HG02885 (cell line): ENCODE data around the gene COMP.
"Not testable (repeated sequence)": the region's sequence is repeated elsewhere in the genome, so short reads cannot be mapped to it uniquely, and the experiment has no call there.

Source experiments
- ATAC-seq: cut with Tn5 transposase; IDR thresholded peaks from one replicate; pipeline ENCODE4 v1.9.1; 2021; ENCODE audit warnings: mild to moderate bottlenecking; ENCODE audit not compliant: unreplicated experiment, poor library complexity

The COMP gene

DNA sequence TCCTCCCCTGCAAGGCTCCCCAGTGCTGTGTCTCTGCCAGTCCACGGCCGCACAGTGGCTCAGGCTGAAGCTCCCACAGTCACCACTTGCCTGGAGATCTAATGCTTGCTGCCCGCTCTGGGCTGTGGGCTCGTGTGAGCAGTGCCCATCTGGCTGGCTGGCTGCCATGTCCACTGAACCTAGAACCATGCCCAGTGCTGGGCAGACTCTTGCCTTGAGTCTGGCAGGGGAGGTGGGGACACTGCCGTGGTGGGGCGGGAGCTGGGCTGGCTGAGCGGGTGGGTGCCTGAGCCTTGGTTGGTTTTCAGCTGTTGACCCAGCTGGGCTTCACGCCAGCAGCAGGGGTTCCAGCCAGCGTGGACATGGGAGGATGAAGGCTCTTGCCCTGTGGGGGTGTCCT is 55.4 kb downstream of the COMP start:
- ATAC-seq = no peak

DNA sequence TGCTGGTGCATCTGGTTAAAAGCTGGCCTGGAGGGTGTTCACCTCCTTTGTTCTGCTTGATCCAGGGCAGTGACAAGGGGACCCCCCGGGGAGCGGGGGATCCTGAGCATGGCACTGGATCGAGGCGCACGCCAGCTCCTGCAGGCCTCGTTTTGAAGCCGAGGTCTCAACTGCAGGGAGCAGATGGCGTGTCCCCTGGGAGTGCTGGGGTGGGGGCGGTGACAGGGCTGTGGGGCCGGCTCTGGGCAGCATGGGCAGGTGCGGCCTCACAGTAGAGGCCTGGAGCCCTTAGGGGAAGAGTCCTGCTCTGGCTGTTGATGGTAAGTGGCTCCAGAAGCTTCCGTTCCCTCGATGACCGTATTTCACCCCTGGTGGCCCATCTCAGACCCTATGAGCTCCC is 55.8 kb downstream of the COMP start:
- no peak for ATAC-seq

DNA sequence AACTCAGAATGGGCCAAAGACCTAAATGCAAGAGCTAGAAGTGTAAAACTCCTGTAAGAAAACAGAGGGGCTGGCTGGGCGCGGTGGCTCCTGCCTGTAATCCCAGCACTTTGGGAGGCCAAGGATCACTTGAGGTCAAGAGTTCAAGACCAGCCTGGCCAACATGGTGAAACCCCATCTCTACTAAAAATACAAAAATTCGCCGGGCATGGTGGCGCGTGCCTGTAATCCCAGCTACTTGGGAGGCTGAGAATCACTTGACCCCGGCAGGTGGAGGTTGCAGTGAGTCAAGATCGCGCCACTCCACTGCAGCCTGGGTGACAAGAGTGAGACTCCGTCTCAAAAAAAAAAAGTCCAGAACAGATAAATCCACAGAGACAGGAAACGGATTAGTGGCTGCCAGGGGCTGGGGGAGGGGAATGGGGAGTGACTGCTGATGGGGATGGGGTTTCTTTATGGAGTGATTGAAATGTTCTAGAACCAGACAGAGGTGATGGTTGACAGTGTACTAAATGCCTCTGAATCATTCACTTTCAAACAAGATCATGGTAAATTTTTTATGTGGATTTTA is 57.3 kb downstream of the COMP start:
- ATAC-seq = not testable (repeated sequence)

DNA sequence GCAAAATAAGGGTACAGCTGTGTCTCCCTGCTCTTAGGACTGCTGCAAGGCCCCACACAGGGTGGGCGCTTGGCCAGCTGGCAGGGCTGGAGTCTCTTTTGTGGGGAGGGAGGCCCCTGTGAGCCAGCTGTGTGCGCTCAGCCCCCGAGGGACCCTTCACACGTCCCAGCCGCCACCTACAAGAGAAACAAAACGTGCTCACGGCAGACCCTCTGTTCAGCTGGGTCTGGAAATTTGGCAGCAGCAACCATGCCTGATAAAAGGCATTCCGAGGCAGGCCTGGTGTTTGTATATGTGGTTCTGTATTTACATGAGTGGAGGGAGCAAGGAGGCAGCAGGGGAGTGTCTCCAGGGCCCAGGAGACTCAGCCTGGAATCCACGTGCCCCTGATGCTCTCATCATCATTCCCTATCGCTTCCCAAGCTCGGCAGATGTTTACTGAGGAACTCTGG is 57.9 kb downstream of the COMP start:
- no peak for ATAC-seq
